BLaER1 treated with 17β-estradiol and CSF1 and Interleukin-3, amounts not matched to agents 10 nM and 100 nM (cell line): Measurements from ENCODE around the gene SLC38A9.
"Not testable (repeated sequence)": the region's sequence is repeated elsewhere in the genome, so short reads cannot be mapped to it uniquely, and the experiment has no call there.

Source experiments
- H3K27ac ChIP-seq, 11 experiments: shearing (Covaris generic); formaldehyde crosslinking; 2 replicates each; pipeline ENCODE4 v1.8.1; 2022
- H3K27me3 ChIP-seq, 11 experiments: shearing (Covaris generic); formaldehyde crosslinking; 2 replicates each; pipeline ENCODE4 v1.8.1; 2022
- H3K36me3 ChIP-seq, 11 experiments: shearing (Covaris generic); formaldehyde crosslinking; 2 replicates each; pipeline ENCODE4 v1.8.1; 2022
- H3K4me1 ChIP-seq, 10 experiments: shearing (Covaris generic); formaldehyde crosslinking; 2 replicates each; pipeline ENCODE4 v1.8.1; 2022
- H3K4me2 ChIP-seq, 11 experiments: shearing (Covaris generic); formaldehyde crosslinking; 2 replicates each; pipeline ENCODE4 v1.8.1; 2022
- H3K4me3 ChIP-seq, 10 experiments: shearing (Covaris generic); formaldehyde crosslinking; 2 replicates each; pipeline ENCODE4 v1.8.1; 2022
- H3K9ac ChIP-seq, 11 experiments: shearing (Covaris generic); formaldehyde crosslinking; 2 replicates each; pipeline ENCODE4 v1.8.1; 2022
- H3K9me3 ChIP-seq, 11 experiments: shearing (Covaris generic); formaldehyde crosslinking; replicated peaks in 1 of 11; 2 replicates each; pipeline ENCODE4 v1.8.1; 2022
- H4K20me1 ChIP-seq, 11 experiments: shearing (Covaris generic); formaldehyde crosslinking; 2 replicates each; pipeline ENCODE4 v1.8.1; 2022
- Cebpa-rat ChIP-seq, 11 experiments: shearing (Covaris generic); IDR thresholded peaks; 2 replicates each; pipeline ENCODE4 v1.8.1; 2022

Gene SLC38A9

DNA sequence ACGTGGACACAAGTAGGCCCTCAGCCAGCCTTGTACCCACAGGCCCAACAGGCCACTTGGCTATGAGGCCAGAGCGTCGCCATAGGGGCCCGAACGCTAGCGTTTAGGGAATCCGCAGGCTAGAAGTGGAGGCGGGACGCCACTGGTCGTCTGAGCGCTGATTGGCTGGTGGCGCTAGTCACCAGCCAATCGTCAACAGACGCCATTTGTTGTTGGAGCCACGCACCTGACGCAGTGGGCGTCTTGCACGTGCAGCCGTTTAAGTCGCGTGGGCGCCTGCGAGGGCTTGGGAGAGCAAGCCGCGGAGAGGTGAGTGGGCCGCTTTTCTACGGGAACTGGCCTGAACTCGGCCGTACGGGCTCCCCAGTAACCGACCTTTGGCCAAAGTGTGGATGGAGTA is 25.7 kb upstream of the SLC38A9 start, which contains the start of gene DDX4:
Gene DDX4 (plus strand): TSS at position 269 of the 400 bp plus-strand sequence. CDS start 903 bp downstream, outside the sequence.
- no peak within 1 kb of the TSS for H3K9ac ChIP-seq
- peaks cover 9 to 20% (median 18%) of the 10 kb centered on the region in 11 experiments; a peak in 20 of 22 replicates for H3K9me3 ChIP-seq
- H3K4me1 ChIP-seq = no peaks in the 10 kb centered on the region
- H3K4me3 ChIP-seq = no peak within 1 kb of the TSS
- H3K36me3 ChIP-seq = no peaks in the 10 kb centered on the region
- no peaks in the 10 kb centered on the region for H3K27me3 ChIP-seq
- TF ChIP-seq Cebpa-rat (IDR thresholded peaks at IDR 0.05) = no peak
- H4K20me1 ChIP-seq = no peaks in the 10 kb centered on the region
- H3K4me2 ChIP-seq = no peak within 1 kb of the TSS
- no peak within 1 kb of the TSS for H3K27ac ChIP-seq

DNA sequence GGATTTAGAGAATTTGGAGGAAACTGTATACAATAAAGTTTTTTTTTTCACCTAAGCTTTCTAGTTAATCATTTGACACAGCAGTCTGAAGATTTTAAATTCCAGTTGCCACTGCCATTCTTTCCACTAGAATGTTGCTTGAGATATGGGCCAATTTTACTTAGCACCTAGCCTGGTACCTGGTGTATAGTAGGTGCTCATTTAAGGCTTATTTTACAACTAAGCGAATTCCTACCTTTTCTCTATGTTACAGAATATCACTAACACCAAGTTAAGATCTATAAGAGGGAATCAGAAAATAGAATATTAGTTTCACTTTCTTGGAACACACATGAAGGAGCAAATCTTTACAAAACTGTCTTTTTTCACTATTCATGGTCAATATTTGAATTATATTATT is 22.5 kb upstream of the SLC38A9 start:
- Histone ChIP-seq H3K4me3 (no peak overlapping the region), H3K4me1 (no peaks in the 10 kb centered on the region), H3K36me3 (no peaks in the 10 kb centered on the region), H4K20me1 (no peaks in the 10 kb centered on the region), H3K9me3 (peaks cover 9 to 20% (median 18%) of the 10 kb centered on the region in 11 experiments; a peak in 20 of 22 replicates), H3K4me2 (no peak overlapping the region), H3K9ac (no peak overlapping the region), H3K27me3 (no peaks in the 10 kb centered on the region), H3K27ac (no peak overlapping the region)
- no peak for TF ChIP-seq Cebpa-rat (IDR thresholded peaks at IDR 0.05)

DNA sequence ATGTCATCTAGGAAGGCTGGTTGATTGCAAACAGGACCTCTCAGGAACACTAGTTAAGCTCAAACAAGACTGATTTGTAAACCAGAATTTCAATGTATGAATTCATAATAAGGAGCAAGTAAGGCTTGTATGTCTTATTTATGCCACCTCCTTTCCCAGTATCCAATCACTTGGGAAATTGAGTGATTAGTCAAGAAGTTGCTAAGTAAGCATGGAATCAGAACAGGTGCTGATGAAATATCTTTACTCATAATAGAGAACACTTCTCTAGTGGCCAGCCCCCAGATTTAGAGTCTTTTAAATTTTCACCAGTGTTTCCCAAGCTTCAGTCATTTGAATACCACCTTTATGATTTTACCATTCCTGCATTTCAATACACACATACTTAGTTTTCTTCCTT is 20.5 kb upstream of the SLC38A9 start:
- no peak for TF ChIP-seq Cebpa-rat (IDR thresholded peaks at IDR 0.05)
- no peaks in the 10 kb centered on the region for H4K20me1 ChIP-seq
- no peak overlapping the region for H3K4me2 ChIP-seq
- H3K27ac ChIP-seq = no peak overlapping the region
- H3K9me3 ChIP-seq = peaks cover 3 to 13% (median 12%) of the 10 kb centered on the region in 11 experiments; a peak in 19 of 22 replicates
- H3K4me1 ChIP-seq = no peaks in the 10 kb centered on the region
- H3K27me3 ChIP-seq = no peaks in the 10 kb centered on the region
- H3K36me3 ChIP-seq = no peaks in the 10 kb centered on the region
- no peak overlapping the region for H3K9ac ChIP-seq
- no peak overlapping the region for H3K4me3 ChIP-seq

DNA sequence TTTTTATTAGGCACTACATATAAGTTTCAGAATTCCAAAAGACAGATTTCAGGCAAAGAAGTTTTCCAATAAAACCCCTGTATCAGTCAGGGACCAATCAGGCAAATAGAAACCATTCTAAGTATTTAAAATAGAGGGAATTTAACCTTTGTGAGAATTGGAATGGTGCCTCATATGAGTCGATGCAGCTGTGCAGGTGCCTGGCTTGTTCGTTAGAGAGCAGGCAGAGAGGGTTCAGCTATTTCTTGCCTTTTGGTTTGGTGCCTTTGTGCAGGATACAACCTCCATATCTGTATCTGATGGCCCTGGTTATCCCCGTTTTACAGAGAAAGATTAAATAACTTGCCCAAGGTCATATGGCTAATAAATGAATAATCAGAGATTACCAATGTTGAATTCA is 19.7 kb upstream of the SLC38A9 start:
- H3K36me3 ChIP-seq = no peaks in the 10 kb centered on the region
- no peaks in the 10 kb centered on the region for H4K20me1 ChIP-seq
- peaks cover 0 to 6% (median 5%) of the 10 kb centered on the region in 11 experiments; a peak in 10 of 22 replicates for H3K9me3 ChIP-seq
- H3K27me3 ChIP-seq = no peaks in the 10 kb centered on the region
- no peak overlapping the region for H3K4me2 ChIP-seq
- TF ChIP-seq Cebpa-rat (IDR thresholded peaks at IDR 0.05) = no peak
- H3K4me1 ChIP-seq = no peaks in the 10 kb centered on the region
- no peak overlapping the region for H3K27ac ChIP-seq
- H3K9ac ChIP-seq = no peak overlapping the region
- H3K4me3 ChIP-seq = no peak overlapping the region

DNA sequence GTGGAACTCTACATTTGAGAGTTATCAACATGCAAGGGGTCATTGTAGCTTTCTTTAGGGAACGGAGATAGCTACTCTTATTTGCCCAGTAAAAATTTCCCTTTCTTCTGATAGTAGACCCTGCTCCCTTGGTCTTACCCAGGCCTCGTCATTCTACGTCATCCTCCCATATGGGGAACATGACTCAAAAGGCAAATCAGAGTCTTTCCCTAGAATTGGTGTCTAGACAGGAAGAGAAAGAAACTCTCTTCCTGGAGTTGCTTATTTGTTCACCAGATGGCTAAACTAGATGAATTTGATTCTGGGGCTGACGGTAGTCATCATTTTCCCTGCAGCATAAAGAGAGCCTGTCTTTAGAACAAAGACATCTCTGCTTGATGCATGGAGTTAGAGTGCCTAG is 12.2 kb upstream of the SLC38A9 start:
- TF ChIP-seq Cebpa-rat (IDR thresholded peaks at IDR 0.05) = no peak
- Histone ChIP-seq H3K9ac (no peak overlapping the region), H3K9me3 (peaks cover 0 to 3% (median 1%) of the 10 kb centered on the region in 11 experiments; a peak in 4 of 22 replicates), H3K4me1 (0 out of 20 replicates have a peak, but pooled peaks cover 0 to 5% (median 0%) of the 10 kb centered on the region in 10 experiments), H4K20me1 (no peaks in the 10 kb centered on the region), H3K36me3 (no peaks in the 10 kb centered on the region), H3K4me2 (no peak overlapping the region), H3K4me3 (no peak overlapping the region), H3K27me3 (no peaks in the 10 kb centered on the region), H3K27ac (no peak overlapping the region)

DNA sequence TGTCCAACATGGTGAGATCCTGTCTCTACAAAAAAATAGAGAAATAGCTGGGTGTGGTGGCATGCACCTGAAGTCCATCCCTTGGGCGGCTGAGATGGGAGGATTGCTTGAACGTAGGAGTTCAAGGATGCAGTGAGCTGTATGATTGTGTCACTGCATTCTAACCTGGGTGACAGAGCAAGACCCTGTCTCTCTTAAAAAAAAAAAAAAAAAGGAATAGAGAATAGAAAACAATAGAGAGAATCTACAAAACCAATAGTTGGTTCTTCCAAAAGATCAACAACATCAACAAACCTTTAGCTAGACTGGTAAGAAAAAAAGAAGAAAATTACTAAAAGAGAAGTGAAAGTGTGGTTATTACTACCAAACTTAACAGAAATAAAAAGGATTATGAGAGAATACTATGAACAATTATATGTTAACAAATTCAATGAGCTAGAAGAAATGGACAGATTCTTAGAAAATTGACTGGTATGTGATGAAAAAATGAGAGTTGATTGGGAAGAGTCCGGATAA is 8.1 kb upstream of the SLC38A9 start:
- TF ChIP-seq Cebpa-rat (IDR thresholded peaks at IDR 0.05) = no peak
- no peak overlapping the region for H3K4me3 ChIP-seq
- no peaks in the 10 kb centered on the region for H3K36me3 ChIP-seq
- H3K9me3 ChIP-seq = peaks cover 0 to 20% (median 11%) of the 10 kb centered on the region in 11 experiments; a peak in 9 of 22 replicates
- no peaks in the 10 kb centered on the region for H4K20me1 ChIP-seq
- no peak overlapping the region for H3K9ac ChIP-seq
- H3K27ac ChIP-seq = no peak overlapping the region
- H3K4me2 ChIP-seq = no peak overlapping the region
- H3K27me3 ChIP-seq = no peaks in the 10 kb centered on the region
- H3K4me1 ChIP-seq = 0 out of 20 replicates have a peak, but pooled peaks cover 0 to 5% (median 0%) of the 10 kb centered on the region in 10 experiments

DNA sequence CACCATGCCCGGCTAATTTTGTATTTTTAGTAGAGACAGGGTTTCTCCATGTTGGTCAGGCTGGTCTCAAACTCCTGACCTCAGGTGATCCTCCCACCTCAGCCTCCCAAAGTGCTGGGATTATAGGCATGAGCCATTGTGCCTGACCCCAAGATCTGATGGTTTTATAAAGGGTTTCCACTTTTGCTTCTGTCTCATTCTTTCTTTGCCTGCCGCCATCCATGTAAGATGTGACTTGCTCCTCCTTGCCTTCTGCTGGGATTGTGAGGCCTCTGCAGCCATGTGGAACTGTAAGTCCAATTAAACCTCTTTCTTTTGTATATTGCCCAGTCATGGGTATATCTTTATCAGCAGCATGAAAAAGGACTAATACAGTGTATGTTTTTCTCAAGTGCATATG is 6.9 kb upstream of the SLC38A9 start:
- H4K20me1 ChIP-seq, H3K9ac ChIP-seq, H3K4me1 ChIP-seq, H3K27ac ChIP-seq, H3K36me3 ChIP-seq, H3K4me3 ChIP-seq, H3K4me2 ChIP-seq, H3K27me3 ChIP-seq: not testable (repeated sequence)
- peaks cover 0 to 20% (median 11%) of the 10 kb centered on the region in 11 experiments; a peak in 9 of 22 replicates for H3K9me3 ChIP-seq

DNA sequence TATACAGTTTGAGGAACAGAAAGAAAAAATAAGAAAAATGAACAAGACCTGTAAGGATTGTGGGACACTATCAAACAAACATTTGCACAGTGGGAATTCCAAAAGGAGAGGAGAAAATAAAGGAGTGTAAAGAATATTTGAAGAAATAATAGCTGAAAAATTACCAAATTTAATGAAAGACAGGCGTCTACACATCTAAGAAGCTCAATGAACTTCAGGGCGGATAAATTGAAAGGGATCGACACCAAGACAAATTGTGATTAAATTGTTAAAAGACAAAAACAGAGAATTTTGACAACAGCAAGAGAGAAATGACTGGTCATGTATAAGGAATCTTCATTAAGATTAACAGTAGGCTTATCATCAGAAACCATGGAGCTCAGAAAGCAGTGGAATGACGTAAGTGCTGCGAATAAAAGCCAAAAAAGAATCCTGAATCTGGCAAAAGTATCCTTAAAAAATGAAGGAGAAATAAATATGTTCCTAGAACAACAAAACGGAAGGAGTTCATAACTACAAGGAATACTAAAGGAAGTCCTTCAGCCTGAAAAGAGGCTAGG is 3.5 kb upstream of the SLC38A9 start:
- Histone ChIP-seq H4K20me1 (no peaks in the 10 kb centered on the region), H3K36me3 (no peaks in the 10 kb centered on the region), H3K9me3 (peaks cover 0 to 20% (median 11%) of the 10 kb centered on the region in 11 experiments; a peak in 9 of 22 replicates), H3K4me3 (no peak overlapping the region), H3K27me3 (no peaks in the 10 kb centered on the region), H3K9ac (no peak overlapping the region), H3K4me2 (no peak overlapping the region), H3K27ac (no peak overlapping the region), H3K4me1 (peaks cover 14 to 18% (median 17%) of the 10 kb centered on the region in 10 experiments)
- no peak for TF ChIP-seq Cebpa-rat (IDR thresholded peaks at IDR 0.05)

DNA sequence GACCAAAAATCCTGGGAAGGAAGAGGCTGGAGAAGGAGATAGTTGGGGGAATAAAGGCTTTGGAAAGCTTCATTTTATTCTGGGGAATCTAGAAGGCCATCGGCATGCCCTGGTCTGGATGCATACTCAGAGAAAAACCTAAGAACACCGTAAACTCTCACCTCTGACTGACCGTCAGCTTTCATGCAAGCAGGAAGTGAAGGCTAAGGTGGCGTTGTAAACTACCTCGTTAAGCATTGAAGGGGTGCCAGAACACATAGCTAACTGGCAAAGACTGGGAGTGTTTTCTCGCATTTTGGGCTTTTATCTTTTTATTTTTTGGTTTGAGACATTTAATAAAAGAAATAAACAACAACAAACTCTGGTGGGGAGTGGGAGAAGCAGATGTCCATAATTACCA is 2.6 kb upstream of the SLC38A9 start:
- Histone ChIP-seq H3K4me3 (no peak overlapping the region), H3K9me3 (peaks cover 0 to 20% (median 11%) of the 10 kb centered on the region in 11 experiments; a peak in 9 of 22 replicates), H3K4me1 (peaks cover 14 to 22% (median 17%) of the 10 kb centered on the region in 10 experiments), H3K27me3 (no peaks in the 10 kb centered on the region), H3K36me3 (peaks cover 0 to under 1% (median 0%) of the 10 kb centered on the region in 11 experiments; a peak in 1 of 22 replicates), H4K20me1 (no peaks in the 10 kb centered on the region), H3K9ac (no peak overlapping the region), H3K4me2 (no peak overlapping the region), H3K27ac (no peak overlapping the region)
- no peak for TF ChIP-seq Cebpa-rat (IDR thresholded peaks at IDR 0.05)

DNA sequence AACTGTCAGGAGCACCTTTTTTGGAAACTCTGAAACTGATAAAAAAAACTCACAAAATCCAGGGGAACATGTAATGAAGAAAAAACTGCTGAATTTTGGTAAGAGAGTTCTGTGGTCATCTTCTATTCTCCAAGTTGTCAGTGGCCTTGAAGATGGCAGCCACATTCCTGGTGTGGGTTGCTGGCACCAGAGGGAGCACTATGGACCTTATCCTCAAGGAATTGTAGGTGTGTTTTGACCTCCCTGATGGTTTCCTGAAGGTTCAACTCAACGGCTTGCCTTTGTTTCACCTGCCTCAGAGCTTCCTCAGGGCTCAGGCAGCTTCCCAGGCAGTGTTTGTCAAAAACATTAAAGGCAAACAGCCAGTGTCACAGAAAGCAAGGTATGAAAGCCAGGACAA is 2.2 kb upstream of the SLC38A9 start:
- H3K36me3 ChIP-seq = peaks cover 0 to 5% (median under 1%) of the 10 kb centered on the region in 11 experiments; a peak in 5 of 22 replicates
- peaks cover 0 to 19% (median 10%) of the 10 kb centered on the region in 11 experiments; a peak in 9 of 22 replicates for H3K9me3 ChIP-seq
- H4K20me1 ChIP-seq = no peaks in the 10 kb centered on the region
- no peak overlapping the region for H3K4me3 ChIP-seq
- H3K4me1 ChIP-seq = peaks cover 14 to 23% (median 17%) of the 10 kb centered on the region in 10 experiments
- H3K27ac ChIP-seq = no peak overlapping the region
- H3K4me2 ChIP-seq = no peak overlapping the region
- TF ChIP-seq Cebpa-rat (IDR thresholded peaks at IDR 0.05) = no peak
- no peaks in the 10 kb centered on the region for H3K27me3 ChIP-seq
- H3K9ac ChIP-seq = no peak overlapping the region
